GM19023 (cell line): ENCODE results near the gene DDOST.
"Not testable (repeated sequence)": the region's sequence is repeated elsewhere in the genome, so short reads cannot be mapped to it uniquely, and the experiment has no call there.

Experiments
- ATAC-seq: cut with Tn5 transposase; IDR thresholded peaks from one replicate; pipeline ENCODE4 v1.9.1; 2021; ENCODE audit warnings: mild to moderate bottlenecking, moderate library complexity; ENCODE audit not compliant: unreplicated experiment

Gene DDOST

GRCh38 chr1:20626524-20626923 lies 34.6 kb downstream of the DDOST start:
- no peak for ATAC-seq

- no peak for ATAC-seq
These were observed 35.1 kb downstream of the DDOST start for GRCh38 chr1:20626098-20626427.

- no peak for ATAC-seq
These were observed 35.7 kb downstream of the DDOST start for GRCh38 chr1:20625176-20626097.

GRCh38 chr1:20624709-20625108 lies 36.5 kb downstream of the DDOST start:
- no peak for ATAC-seq

GRCh38 chr1:20621012-20621411 lies 40.2 kb downstream of the DDOST start:
- ATAC-seq, result no peak

- no peak for ATAC-seq
These were observed 41.2 kb downstream of the DDOST start for GRCh38 chr1:20619999-20620398.

- no peak for ATAC-seq
These were observed 42.6 kb downstream of the DDOST start for GRCh38 chr1:20618550-20618949.

- ATAC-seq, result no peak
These were observed 44.2 kb downstream of the DDOST start for GRCh38 chr1:20616847-20617487.

- no peak for ATAC-seq
These were observed 45.0 kb downstream of the DDOST start for GRCh38 chr1:20615946-20616846.

GRCh38 chr1:20614131-20614579 lies 47.0 kb downstream of the DDOST start:
- no peak for ATAC-seq

- no peak for ATAC-seq
These were observed 48.9 kb downstream of the DDOST start for GRCh38 chr1:20612221-20612746.

GRCh38 chr1:20611652-20612051 lies 49.5 kb downstream of the DDOST start:
- ATAC-seq, result no peak

- no peak for ATAC-seq
These were observed 50.2 kb downstream of the DDOST start for GRCh38 chr1:20610970-20611369.

GRCh38 chr1:20609541-20609940 lies 51.6 kb downstream of the DDOST start:
- ATAC-seq, result no peak

- ATAC-seq, result not testable (repeated sequence)
These were observed 54.2 kb downstream of the DDOST start for GRCh38 chr1:20606801-20607570.

GRCh38 chr1:20604678-20605077 lies 56.5 kb downstream of the DDOST start:
- ATAC-seq, result no peak

- ATAC-seq, result no peak
These were observed 57.4 kb downstream of the DDOST start for GRCh38 chr1:20603504-20604464.

- no peak for ATAC-seq
These were observed 58.2 kb downstream of the DDOST start for GRCh38 chr1:20602851-20603450.
